ENCODE data around the gene TMEM98.
"Not testable (repeated sequence)": the region's sequence is repeated elsewhere in the genome, so short reads cannot be mapped to it uniquely, and the experiment has no call there.

Gene TMEM98

DNA sequence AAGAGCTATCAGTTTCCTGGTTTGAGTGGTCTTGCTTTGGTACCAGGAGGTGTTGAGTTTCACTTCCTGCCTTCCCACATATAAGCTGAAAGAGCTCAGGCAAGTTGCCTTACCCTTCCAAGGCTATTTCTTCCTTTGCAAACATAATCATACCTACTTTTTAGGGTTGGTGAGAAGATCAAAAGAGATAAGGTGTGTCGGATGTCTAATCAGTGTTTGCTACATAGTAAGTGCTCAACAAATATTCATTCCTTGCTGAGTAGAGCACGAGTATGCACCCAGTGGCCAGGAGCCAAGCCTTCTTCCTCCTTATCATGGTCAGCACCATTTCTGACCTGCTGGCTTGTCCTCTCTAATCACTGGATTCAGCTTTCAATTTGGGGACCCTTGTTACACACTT is 12.7 kb upstream of the TMEM98 start:
- DNase-seq = no peak

DNA sequence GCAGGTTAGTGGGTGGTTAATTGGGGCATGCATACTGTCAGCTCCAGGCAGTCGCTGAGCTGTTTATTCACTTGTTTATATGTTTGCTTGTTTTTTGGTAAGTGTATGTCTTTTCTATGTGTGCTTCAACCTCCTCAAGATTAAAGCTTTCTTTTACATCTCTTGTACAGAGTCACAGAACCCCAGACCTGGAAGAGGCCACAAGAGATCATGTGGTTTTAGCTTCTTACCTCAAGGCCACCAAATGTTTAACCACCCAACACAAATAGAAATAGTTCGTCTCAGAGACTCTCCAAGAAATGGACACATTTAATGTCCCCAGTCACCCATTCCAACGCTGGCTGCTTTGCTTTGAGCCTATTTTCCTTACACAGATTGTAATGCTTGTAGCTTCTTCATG is 11.8 kb upstream of the TMEM98 start:
- no peak for DNase-seq

GRCh38 chr17:32917081-32917480 is 10.9 kb upstream of the TMEM98 start:
- no peak for DNase-seq

DNA sequence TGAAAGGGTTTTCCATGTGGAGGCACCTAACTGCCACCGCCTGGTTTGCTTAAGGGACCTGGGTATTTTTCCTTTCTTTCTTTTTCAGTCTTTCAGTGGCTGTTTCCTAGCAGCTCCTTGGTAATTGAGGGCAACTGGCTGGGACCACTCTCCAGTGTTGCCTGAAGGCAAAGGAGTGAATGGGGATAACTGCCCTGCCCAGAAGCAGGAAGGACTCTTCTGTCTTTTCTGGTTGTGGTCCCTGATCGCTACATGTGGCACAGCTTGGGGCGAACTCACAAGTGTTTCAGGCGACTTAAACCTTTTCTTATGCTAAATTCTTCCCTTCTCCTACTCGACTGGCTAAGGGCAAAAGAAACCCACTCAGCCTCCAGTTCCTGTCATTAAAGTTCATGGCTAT is 10.1 kb upstream of the TMEM98 start:
- DNase-seq = no peak

DNA sequence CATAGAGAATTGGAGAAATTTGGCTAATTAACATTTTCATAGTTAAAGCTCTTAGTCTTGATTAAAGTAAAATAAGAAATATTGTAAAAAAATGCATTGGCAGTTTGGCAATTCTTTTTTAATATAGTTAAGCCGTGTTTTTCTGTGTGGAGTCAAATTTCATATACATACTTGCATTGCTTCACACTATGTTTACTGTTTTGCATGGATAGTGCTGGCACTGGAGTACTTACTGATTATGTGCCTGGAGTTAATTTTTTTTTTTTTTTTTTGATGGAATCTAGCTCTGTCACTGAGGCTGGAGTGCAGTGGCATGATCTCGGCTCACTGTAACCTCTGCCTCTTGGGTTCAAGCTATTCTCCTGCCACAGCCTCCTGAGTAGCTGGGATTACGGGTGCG is 8.1 kb upstream of the TMEM98 start:
- DNase-seq = not testable (repeated sequence)

DNA sequence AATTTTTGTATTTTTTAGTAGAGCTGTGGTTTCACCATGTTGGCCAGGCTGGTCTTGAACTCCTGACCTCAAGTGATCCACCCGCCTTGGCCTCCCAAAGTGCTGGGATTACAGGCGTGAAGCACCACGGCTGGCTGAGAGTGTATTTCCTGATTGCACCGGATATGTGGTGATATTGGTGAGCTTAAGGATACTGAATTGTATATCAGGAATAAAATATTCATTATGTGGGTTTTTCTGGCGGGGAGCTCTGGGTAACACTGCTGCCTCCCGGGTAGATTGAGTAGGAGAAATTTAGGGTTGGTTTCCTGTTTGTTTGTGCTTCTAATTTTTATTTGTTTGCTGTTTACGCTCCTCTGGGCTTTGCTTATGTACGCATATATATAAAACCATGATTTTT is 7.7 kb upstream of the TMEM98 start:
- DNase-seq = no peak

DNA sequence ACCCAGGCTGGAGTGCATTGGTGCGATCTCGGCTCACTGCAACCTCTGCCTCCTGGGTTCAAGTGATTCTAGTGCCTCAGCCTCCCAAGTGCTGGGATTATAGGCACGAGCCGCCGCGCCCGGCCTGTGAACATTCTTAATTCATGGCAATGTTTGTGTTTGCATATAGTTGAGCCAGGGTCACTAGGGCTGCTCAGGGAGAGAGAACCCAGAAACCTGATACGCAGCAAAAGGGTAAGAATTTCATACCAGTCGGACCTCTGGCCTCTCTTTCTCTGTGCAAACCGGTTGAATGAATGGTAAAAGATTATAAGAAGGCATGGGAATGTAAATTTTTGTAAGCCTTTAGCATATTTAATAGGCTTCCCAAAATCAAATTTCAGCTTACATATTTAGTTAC is 6.9 kb upstream of the TMEM98 start:
- no peak for DNase-seq

DNA sequence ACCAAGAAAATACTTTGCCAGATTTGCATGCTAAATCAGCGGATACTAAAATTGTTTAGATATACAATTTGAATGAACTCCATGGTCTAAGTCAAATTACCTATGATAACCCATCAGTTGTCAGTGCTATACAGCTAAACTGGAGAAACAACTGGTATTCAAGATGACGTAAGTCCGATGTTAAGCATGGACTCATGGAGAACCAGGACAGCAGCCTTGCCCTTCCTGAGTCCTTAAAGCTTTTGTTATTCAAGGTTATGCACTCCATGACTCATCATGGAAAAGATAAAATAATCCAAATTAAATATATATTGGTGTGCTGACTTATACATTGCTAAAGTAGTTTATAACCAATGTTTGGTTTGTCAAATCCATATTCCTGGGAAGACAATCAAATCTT is 4.0 kb upstream of the TMEM98 start:
- DNase-seq = not testable (repeated sequence)

GRCh38 chr17:32926183-32926582 is 1.8 kb upstream of the TMEM98 start:
- DNase-seq = no peak

GRCh38 chr17:32926789-32927188 is 1.2 kb upstream of the TMEM98 start:
- not testable (repeated sequence) for DNase-seq

- DNase-seq = no peak
These were observed 691 bp upstream of the TMEM98 start for GRCh38 chr17:32927201-32927723.

GRCh38 chr17:32928586-32929535 is 908 bp downstream of the TMEM98 start:
- DNase-seq = peak; percentile 20

GRCh38 chr17:32929588-32929987 is 1.6 kb downstream of the TMEM98 start:
- DNase-seq = no peak

DNA sequence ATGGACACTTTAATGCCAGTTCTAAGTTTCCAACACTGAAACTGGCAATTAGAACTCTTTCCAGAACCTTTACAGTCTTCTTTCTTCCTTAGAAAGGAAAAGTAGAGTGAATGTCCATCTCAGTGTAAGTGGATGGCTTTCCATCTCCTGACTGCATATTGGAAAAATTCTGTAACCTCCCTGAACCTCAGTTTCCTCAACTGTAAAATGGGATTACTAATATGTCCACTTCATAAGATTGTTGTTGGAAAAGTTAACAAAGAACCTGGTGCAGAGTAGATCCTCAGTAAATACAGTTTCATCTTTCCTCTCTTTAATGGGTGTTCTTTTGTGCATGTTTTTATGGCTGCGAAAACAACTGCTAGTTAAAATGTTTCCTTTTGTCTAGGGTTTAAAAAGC is 2.6 kb downstream of the TMEM98 start:
- no peak for DNase-seq

GRCh38 chr17:32931686-32932085 is 3.7 kb downstream of the TMEM98 start:
- no peak for DNase-seq

DNA sequence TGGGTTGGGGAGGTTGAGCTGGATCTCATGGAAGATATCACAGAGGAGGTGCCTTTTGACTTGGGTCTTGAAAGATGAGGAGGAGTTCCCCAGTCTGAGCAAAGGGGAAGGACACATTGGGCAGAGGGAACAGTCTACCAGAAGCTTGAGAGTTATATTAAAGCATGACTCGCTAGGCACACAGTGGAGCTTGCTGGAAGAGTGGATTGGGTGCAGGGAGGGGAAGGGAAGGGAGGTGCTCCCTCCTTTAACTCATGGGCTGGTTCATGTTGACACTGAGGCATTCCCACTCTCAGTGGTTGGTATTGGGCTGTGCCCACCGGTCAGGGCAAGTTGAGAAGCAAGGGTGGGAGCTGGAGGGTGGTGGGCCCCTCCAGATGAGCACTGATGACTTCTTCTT is 5.9 kb downstream of the TMEM98 start:
- no peak for DNase-seq

GRCh38 chr17:32935726-32936125 is 7.8 kb downstream of the TMEM98 start:
- no peak for DNase-seq

GRCh38 chr17:32936186-32936893 is 8.4 kb downstream of the TMEM98 start:
- DNase-seq = no peak

DNA sequence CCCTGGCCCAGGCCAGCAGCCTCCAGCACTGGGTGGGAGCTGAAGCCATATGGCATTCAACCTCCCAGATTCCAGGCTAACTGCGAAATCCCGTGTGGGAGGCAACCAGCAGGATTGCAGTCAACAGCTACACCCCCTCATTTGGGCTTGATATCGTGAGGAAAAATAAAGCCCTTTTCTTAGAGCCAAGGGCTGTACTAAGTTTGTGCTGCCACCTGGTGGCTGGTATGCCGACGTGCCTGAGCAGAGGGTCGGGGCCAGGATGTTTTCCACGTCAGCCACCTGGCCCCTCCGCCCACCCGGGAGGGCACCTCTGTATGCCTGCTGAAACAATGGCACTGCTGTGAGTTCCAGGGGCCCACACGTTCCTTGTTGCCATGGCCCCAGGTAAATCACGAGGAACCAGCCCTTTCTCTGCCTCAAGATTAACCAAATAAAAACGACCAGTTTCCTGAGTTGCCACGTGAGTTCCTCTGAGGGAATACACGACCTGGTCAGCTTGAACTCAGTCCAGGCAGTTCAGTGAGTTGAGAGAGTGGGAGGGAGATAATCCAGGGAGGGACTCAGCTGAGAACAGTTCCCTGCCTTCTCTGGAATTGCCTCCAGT is 9.0 kb downstream of the TMEM98 start:
- peak; percentile 84 for DNase-seq

DNA sequence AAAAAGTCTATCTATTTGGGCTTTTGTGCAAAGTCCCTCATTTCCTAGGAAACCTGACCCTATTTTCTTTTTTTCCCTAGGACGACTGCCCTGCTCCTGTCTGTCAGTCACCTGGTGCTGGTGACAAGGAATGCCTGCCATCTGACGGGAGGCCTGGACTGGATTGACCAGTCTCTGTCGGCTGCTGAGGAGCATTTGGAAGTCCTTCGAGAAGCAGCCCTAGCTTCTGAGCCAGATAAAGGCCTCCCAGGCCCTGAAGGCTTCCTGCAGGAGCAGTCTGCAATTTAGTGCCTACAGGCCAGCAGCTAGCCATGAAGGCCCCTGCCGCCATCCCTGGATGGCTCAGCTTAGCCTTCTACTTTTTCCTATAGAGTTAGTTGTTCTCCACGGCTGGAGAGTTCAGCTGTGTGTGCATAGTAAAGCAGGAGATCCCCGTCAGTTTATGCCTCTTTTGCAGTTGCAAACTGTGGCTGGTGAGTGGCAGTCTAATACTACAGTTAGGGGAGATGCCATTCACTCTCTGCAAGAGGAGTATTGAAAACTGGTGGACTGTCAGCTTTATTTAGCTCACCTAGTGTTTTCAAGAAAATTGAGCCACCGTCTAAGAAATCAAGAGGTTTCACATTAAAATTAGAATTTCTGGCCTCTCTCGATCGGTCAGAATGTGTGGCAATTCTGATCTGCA is 12.9 kb downstream of the TMEM98 start:
- DNase-seq = peak; percentile 42

- peak; percentile 32 for DNase-seq
These were observed 13.6 kb downstream of the TMEM98 start for GRCh38 chr17:32941419-32942032.

DNA sequence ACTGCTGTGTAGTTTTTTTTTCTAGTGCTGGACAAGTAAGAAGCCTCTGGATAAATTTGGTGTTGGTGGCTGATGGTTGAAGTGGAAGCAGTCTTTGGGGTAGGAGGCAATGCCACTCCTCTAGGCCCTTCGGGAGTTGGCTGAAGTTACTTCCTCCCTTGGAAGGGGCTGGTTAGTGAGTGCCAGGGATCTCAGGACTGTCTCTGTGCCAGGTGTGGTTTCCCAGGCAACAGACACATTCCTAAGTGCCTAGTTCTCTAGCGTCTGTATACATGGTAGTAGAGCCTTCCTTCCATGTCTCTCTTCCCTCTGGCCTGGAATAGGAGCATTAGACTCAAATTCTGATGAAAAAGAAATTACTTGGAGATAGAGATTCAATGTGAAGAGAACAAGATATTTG is 15.3 kb downstream of the TMEM98 start:
- DNase-seq = no peak

All from hematopoietic multipotent progenitor cell treated with erythropoietin and hydrocortisone succinate and interleukin-3 and kit ligand, for 4 days (in vitro differentiated cells).